Forelimb muscle (tissue), 1 donor: Measurements from ENCODE around the gene CHRNA4. TPM values are rescaled to one million over a fixed set of nuclear protein-coding genes. Genes with fewer than 3 reads are reported as not detected.

ENCODE experiments used
- DNase-seq: peaks from one replicate; pipeline ENCODE4 v3.0.0-alpha.2; 2013; ENCODE audit warnings: low read depth
- polyA plus RNA-seq: library from polyadenylated mRNA; unstranded; fragments of 120-200 nt; gene quantifications from one replicate; pipeline ENCODE4 v1.2.1, GENCODE V29; 2013; ENCODE audit not compliant: insufficient read length

CHRNA4 gene
- polyA plus RNA-seq, 1 donor = 0.46 TPM

GRCh38 chr20:63377951-63378381 is 16.8 kb upstream of the CHRNA4 start:
- DNase-seq = no peak

- DNase-seq = no peak
Measured at GRCh38 chr20:63377256-63377941, 16.2 kb upstream of the CHRNA4 start.

GRCh38 chr20:63376283-63377250 is 15.4 kb upstream of the CHRNA4 start:
- no peak for DNase-seq

GRCh38 chr20:63375438-63375837 is 14.3 kb upstream of the CHRNA4 start:
- DNase-seq = no peak

GRCh38 chr20:63374504-63374903 is 13.4 kb upstream of the CHRNA4 start:
- DNase-seq = no peak

GRCh38 chr20:63373996-63374395 is 12.8 kb upstream of the CHRNA4 start:
- no peak for DNase-seq

GRCh38 chr20:63372971-63373885 is 12.1 kb upstream of the CHRNA4 start:
- no peak for DNase-seq

- no peak for DNase-seq
Measured at GRCh38 chr20:63371291-63371865, 10.2 kb upstream of the CHRNA4 start.

GRCh38 chr20:63370618-63371187 is 9.6 kb upstream of the CHRNA4 start:
- no peak for DNase-seq

GRCh38 chr20:63369724-63370617 is 8.8 kb upstream of the CHRNA4 start:
- no peak for DNase-seq

GRCh38 chr20:63369024-63369530 is 7.9 kb upstream of the CHRNA4 start:
- DNase-seq = no peak

- no peak for DNase-seq
Measured at GRCh38 chr20:63368151-63368550, 7.0 kb upstream of the CHRNA4 start.

GRCh38 chr20:63367446-63368055 is 6.4 kb upstream of the CHRNA4 start:
- no peak for DNase-seq

GRCh38 chr20:63366390-63367365 is 5.5 kb upstream of the CHRNA4 start:
- DNase-seq = no peak

GRCh38 chr20:63365601-63366389 is 4.6 kb upstream of the CHRNA4 start:
- DNase-seq = no peak

GRCh38 chr20:63364801-63365585 is 3.8 kb upstream of the CHRNA4 start:
- DNase-seq = no peak
